HEK293T (cell line): ENCODE data around the gene NGEF.

Source experiments
- BHLHE40 ChIP-seq: fragments of 450-650 bp; IDR thresholded peaks from 2 replicates; pipeline ENCODE4 v1.6.1; 2016; ENCODE audit warnings: mild to moderate bottlenecking, moderate library complexity, borderline replicate concordance
- CTBP1 ChIP-seq: fragments of 450-650 bp; IDR thresholded peaks from 2 replicates; pipeline ENCODE4 v1.6.1; 2016; ENCODE audit warnings: borderline replicate concordance
- ELF4 ChIP-seq: fragments of 450-650 bp; IDR thresholded peaks from 2 replicates; pipeline ENCODE4 v1.6.1; 2017; ENCODE audit warnings: antibody characterized with exemption
- FOXK2 ChIP-seq: fragments of 450-650 bp; IDR thresholded peaks from 2 replicates; pipeline ENCODE4 v1.6.1; 2016; ENCODE audit warnings: mild to moderate bottlenecking
- FOXM1 ChIP-seq: fragments of 450-650 bp; IDR thresholded peaks from 2 replicates; pipeline ENCODE4 v1.6.1; 2017; ENCODE audit warnings: mild to moderate bottlenecking, borderline replicate concordance
- NFRKB ChIP-seq: fragments of 450-650 bp; IDR thresholded peaks from 2 replicates; pipeline ENCODE4 v1.6.1; 2016; ENCODE audit warnings: mild to moderate bottlenecking, moderate library complexity
- PKNOX1 ChIP-seq: fragments of 450-650 bp; IDR thresholded peaks from 2 replicates; pipeline ENCODE4 v1.6.1; 2016
- SP1 ChIP-seq: fragments of 450-650 bp; IDR thresholded peaks from 2 replicates; pipeline ENCODE4 v1.6.1; 2017
- SUZ12 ChIP-seq: fragments of 450-650 bp; IDR thresholded peaks from 2 replicates; pipeline ENCODE4 v1.6.1; 2016; ENCODE audit warnings: mild to moderate bottlenecking

- no peak for TF ChIP-seq BHLHE40
- TF ChIP-seq FOXM1: no peak
- TF ChIP-seq SP1: no peak
- TF ChIP-seq NFRKB: no peak
- no peak for TF ChIP-seq PKNOX1
- TF ChIP-seq FOXK2: no peak
- no peak for TF ChIP-seq CTBP1
- TF ChIP-seq ELF4: no peak
- no peak for TF ChIP-seq SUZ12
Measured at GRCh38 chr2:233044974-233045605, 32.0 kb upstream of the NGEF start.
